DOHH2 (cell line): ENCODE results near the gene ITCH.

ENCODE experiments used
- H3F3A ChIP-seq: fragments of 200-600 bp; sonication (generic), shearing (Covaris generic); 2 replicates; pipeline ENCODE4 v1.6.0; 2016; ENCODE audit warnings: antibody characterized with exemption, mild to moderate bottlenecking; ENCODE audit not compliant: control insufficient read depth, insufficient read depth
- H3K27ac ChIP-seq: fragments of 200-600 bp; sonication (generic); 2 replicates; pipeline ENCODE4 v1.5.1; 2014; ENCODE audit warnings: low read depth, mild to moderate bottlenecking, low read length, moderate library complexity
- H3K27me3 ChIP-seq: fragments of 200-600 bp; sonication (generic); 2 replicates; pipeline ENCODE4 v1.6.1; 2014; ENCODE audit warnings: mild to moderate bottlenecking, low read length, mixed read lengths; ENCODE audit not compliant: control insufficient read depth
- H3K36me3 ChIP-seq: fragments of 200-600 bp; sonication (generic); 2 replicates; pipeline ENCODE4 v1.6.1; 2014; ENCODE audit warnings: mild to moderate bottlenecking, low read length, moderate library complexity, mixed read lengths; ENCODE audit not compliant: control insufficient read depth
- H3K4me1 ChIP-seq: fragments of 200-600 bp; sonication (generic); 2 replicates; pipeline ENCODE4 v1.6.1; 2014; ENCODE audit warnings: mild to moderate bottlenecking, low read length, mixed read lengths; ENCODE audit not compliant: control insufficient read depth
- H3K4me2 ChIP-seq: fragments of 200-600 bp; sonication (generic); 2 replicates; pipeline ENCODE4 v1.6.0; 2014; ENCODE audit warnings: mild to moderate bottlenecking, low read length, moderate library complexity
- H3K4me3 ChIP-seq: fragments of 200-600 bp; sonication (generic); 2 replicates; pipeline ENCODE4 v1.5.1; 2014; ENCODE audit warnings: mild to moderate bottlenecking, low read length, mixed read lengths
- H3K79me2 ChIP-seq: fragments of 200-600 bp; sonication (generic); 2 replicates; pipeline ENCODE4 v1.6.1; 2014; ENCODE audit warnings: mild to moderate bottlenecking, low read length, mixed read lengths; ENCODE audit not compliant: control insufficient read depth
- H3K9me2 ChIP-seq: fragments of 200-600 bp; sonication (generic); replicated peaks from 2 replicates; pipeline ENCODE4 v1.6.1; 2014; ENCODE audit warnings: mild to moderate bottlenecking, low read length, mixed read lengths; ENCODE audit not compliant: control insufficient read depth
- H3K9me3 ChIP-seq: fragments of 200-600 bp; sonication (generic); 2 replicates; pipeline ENCODE4 v1.6.1; 2014; ENCODE audit warnings: antibody characterized with exemption, low read length, mixed read lengths; ENCODE audit not compliant: control insufficient read depth, insufficient read depth
- H4K20me1 ChIP-seq: fragments of 200-600 bp; sonication (generic); 2 replicates; pipeline ENCODE4 v1.6.0; 2014; ENCODE audit warnings: low read depth, mild to moderate bottlenecking, antibody characterized with exemption, low read length, moderate library complexity; ENCODE audit not compliant: control insufficient read depth, insufficient read depth
- CTCF ChIP-seq: fragments of 200-600 bp; sonication (generic); IDR thresholded peaks from one replicate; pipeline ENCODE4 v1.5.1; 2014; ENCODE audit warnings: antibody characterized with exemption, mild to moderate bottlenecking, low read depth, low read length; ENCODE audit not compliant: poor library complexity, severe bottlenecking
- EZH2phosphoT487 ChIP-seq: fragments of 200-600 bp; sonication (generic); IDR thresholded peaks from 2 replicates; pipeline ENCODE4 v1.6.1; 2017; ENCODE audit warnings: borderline replicate concordance, mild to moderate bottlenecking, antibody characterized with exemption, low read length, moderate library complexity, mixed read lengths

ITCH gene

GRCh38 chr20:34389206-34389953 lies 26.3 kb downstream of the ITCH start:
- H3K27ac ChIP-seq: no peak overlapping the region
- H3F3A ChIP-seq: peaks cover 5% of the 10 kb centered on the region; the same call in 1 of the 2 replicates
- H3K27me3 ChIP-seq: no peaks in the 10 kb centered on the region
- H3K4me1 ChIP-seq: peaks cover 61% of the 10 kb centered on the region
- H4K20me1 ChIP-seq: peaks cover 28% of the 10 kb centered on the region
- TF ChIP-seq CTCF (no peak), EZH2phosphoT487 (no peak)
- no peak overlapping the region for H3K4me2 ChIP-seq
- H3K79me2 ChIP-seq: peaks cover 75% of the 10 kb centered on the region
- H3K4me3 ChIP-seq: no peak overlapping the region
- peaks cover 49% of the 10 kb centered on the region for H3K36me3 ChIP-seq
- no peaks in the 10 kb centered on the region for H3K9me3 ChIP-seq
- no peaks in the 10 kb centered on the region for H3K9me2 ChIP-seq

- Histone ChIP-seq H3K27ac (no peak overlapping the region), H3K4me2 (no peak overlapping the region), H3K9me2 (no peaks in the 10 kb centered on the region), H3F3A (peaks cover 5% of the 10 kb centered on the region; the same call in 1 of the 2 replicates), H4K20me1 (peaks cover 28% of the 10 kb centered on the region), H3K36me3 (peaks cover 52% of the 10 kb centered on the region), H3K4me3 (no peak overlapping the region), H3K79me2 (peaks cover 73% of the 10 kb centered on the region), H3K9me3 (no peaks in the 10 kb centered on the region), H3K27me3 (no peaks in the 10 kb centered on the region), H3K4me1 (peaks cover 58% of the 10 kb centered on the region)
- TF ChIP-seq CTCF (no peak), EZH2phosphoT487 (no peak)
Observed at GRCh38 chr20:34389954-34390555, 27.0 kb downstream of the ITCH start.

- peaks cover 3% of the 10 kb centered on the region for H3K4me1 ChIP-seq
- peaks cover 25% of the 10 kb centered on the region for H3K79me2 ChIP-seq
- peaks cover 52% of the 10 kb centered on the region for H3K36me3 ChIP-seq
- H3K4me2 ChIP-seq: no peak overlapping the region
- H3F3A ChIP-seq: peaks cover 4% of the 10 kb centered on the region; the same call in 1 of the 2 replicates
- no peak for TF ChIP-seq EZH2phosphoT487
- TF ChIP-seq CTCF: no peak
- no peaks in the 10 kb centered on the region for H3K9me3 ChIP-seq
- H3K4me3 ChIP-seq: no peak overlapping the region
- H3K27ac ChIP-seq: no peak overlapping the region
- no peaks in the 10 kb centered on the region for H3K9me2 ChIP-seq
- H3K27me3 ChIP-seq: no peaks in the 10 kb centered on the region
- peaks cover 7% of the 10 kb centered on the region; the same call in 1 of the 2 replicates for H4K20me1 ChIP-seq
Observed at GRCh38 chr20:34396408-34396807, 33.3 kb downstream of the ITCH start.
